HG03342 (cell line): ENCODE measurements around the gene SSH2.

ENCODE experiments used
- ATAC-seq: cut with Tn5 transposase; IDR thresholded peaks from one replicate; pipeline ENCODE4 v1.9.1; 2021; ENCODE audit warnings: mild to moderate bottlenecking, moderate library complexity; ENCODE audit not compliant: unreplicated experiment

SSH2 gene

GRCh38 chr17:29716566-29716965 lies 213.5 kb downstream of the SSH2 start:
- no peak for ATAC-seq

GRCh38 chr17:29715680-29716079 lies 214.3 kb downstream of the SSH2 start:
- no peak for ATAC-seq

- no peak for ATAC-seq
These were observed 215.9 kb downstream of the SSH2 start for GRCh38 chr17:29714146-29714545.

GRCh38 chr17:29713626-29714025 lies 216.4 kb downstream of the SSH2 start:
- no peak for ATAC-seq

- no peak for ATAC-seq
These were observed 218.2 kb downstream of the SSH2 start for GRCh38 chr17:29711588-29712385.

GRCh38 chr17:29710891-29711418 lies 219.1 kb downstream of the SSH2 start:
- ATAC-seq: no peak

GRCh38 chr17:29710520-29710884 lies 219.5 kb downstream of the SSH2 start:
- no peak for ATAC-seq

GRCh38 chr17:29709866-29710519 lies 220.0 kb downstream of the SSH2 start:
- no peak for ATAC-seq

- no peak for ATAC-seq
These were observed 222.8 kb downstream of the SSH2 start for GRCh38 chr17:29707212-29707571.

- ATAC-seq: no peak
These were observed 224.0 kb downstream of the SSH2 start for GRCh38 chr17:29706045-29706431.

- ATAC-seq: no peak
These were observed 224.6 kb downstream of the SSH2 start for GRCh38 chr17:29705386-29705785.

- ATAC-seq: no peak
These were observed 230.7 kb downstream of the SSH2 start for GRCh38 chr17:29699283-29699682.

GRCh38 chr17:29698837-29699236 lies 231.2 kb downstream of the SSH2 start:
- no peak for ATAC-seq

GRCh38 chr17:29698019-29698777 lies 231.8 kb downstream of the SSH2 start:
- ATAC-seq: no peak

GRCh38 chr17:29697371-29697770 lies 232.7 kb downstream of the SSH2 start:
- ATAC-seq: no peak

GRCh38 chr17:29694918-29695563 lies 235.0 kb downstream of the SSH2 start:
- ATAC-seq: no peak

- ATAC-seq: no peak
These were observed 236.3 kb downstream of the SSH2 start for GRCh38 chr17:29693751-29694150.

- no peak for ATAC-seq
These were observed 242.4 kb downstream of the SSH2 start for GRCh38 chr17:29687596-29687995.

- ATAC-seq: no peak
These were observed 242.9 kb downstream of the SSH2 start for GRCh38 chr17:29686993-29687590.

- ATAC-seq: no peak
These were observed 246.5 kb downstream of the SSH2 start for GRCh38 chr17:29683481-29683880.

- ATAC-seq: no peak
These were observed 247.0 kb downstream of the SSH2 start for GRCh38 chr17:29682987-29683386.
